ENCODE results near the gene ZNF106.

Gene ZNF106

DNA sequence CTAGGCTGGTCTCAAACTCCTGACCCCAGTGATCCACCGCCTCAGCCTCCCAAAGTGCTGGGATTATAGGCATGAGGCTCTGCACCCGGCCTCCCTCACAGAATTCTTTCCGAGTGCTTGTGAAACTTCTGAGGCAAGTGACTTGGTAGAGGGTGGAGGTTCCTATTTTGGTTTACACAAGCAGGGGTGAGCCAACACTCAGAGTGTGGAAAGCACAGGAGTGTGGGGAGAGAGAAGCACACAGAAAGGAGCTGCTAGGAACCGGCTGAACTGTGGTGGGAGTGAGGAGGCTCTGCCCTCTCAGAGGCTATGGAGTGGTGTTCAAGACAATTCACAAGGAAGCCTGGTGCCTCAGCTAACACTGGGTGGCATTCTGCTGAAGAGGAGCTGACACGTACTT is 123.9 kb downstream of the ZNF106 start:
- no peak for DNase-seq (ENCODE audit: low read depth in 2 of 2)

GRCh38 chr15:42365921-42366550 is 124.9 kb downstream of the ZNF106 start:
- DNase-seq (ENCODE audit: low read depth in 2 of 2): no peak

- DNase-seq (ENCODE audit: low read depth in 2 of 2): no peak
Measured at GRCh38 chr15:42364529-42364928, 126.4 kb downstream of the ZNF106 start.

DNA sequence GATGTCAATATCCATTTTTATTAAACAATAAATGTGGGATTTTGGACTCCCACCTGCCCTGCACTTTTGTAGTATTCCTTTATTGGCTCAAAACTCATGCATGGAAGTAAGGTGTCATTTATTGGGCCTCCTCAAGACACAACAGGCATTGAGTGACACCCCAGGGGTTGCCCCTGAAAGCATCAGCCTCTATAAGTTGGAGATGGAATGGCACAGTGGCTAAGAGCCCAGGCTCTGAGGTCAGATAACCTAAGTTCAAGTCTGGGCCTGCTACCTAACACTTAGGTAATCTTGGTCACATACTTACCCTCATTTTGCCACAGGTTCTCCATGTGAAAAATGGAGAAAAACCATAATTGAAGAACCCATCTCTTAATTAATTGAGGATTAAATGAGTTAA is 127.0 kb downstream of the ZNF106 start:
- DNase-seq (ENCODE audit: low read depth in 2 of 2): no peak

GRCh38 chr15:42363487-42363886 is 127.5 kb downstream of the ZNF106 start:
- DNase-seq (ENCODE audit: low read depth in 2 of 2): no peak
